Mesenchymal stem cell (in vitro differentiated cells and primary cell): ENCODE measurements around the gene MSRB1.

Source experiments
- DNase-seq: peaks from one replicate; pipeline ENCODE4 v3.0.0-alpha.2; 2013
- H2AFZ ChIP-seq: one replicate; pipeline ENCODE4 v1.6.1; 2013; ENCODE audit warnings: low read depth, mild to moderate bottlenecking, control low read depth, inconsistent platforms, low read length, moderate library complexity
- H2AK5ac ChIP-seq: 2 replicates; pipeline ENCODE4 v1.6.1; 2013; ENCODE audit warnings: low read length, moderate library complexity, mild to moderate bottlenecking, inconsistent platforms; ENCODE audit not compliant: severe bottlenecking
- H2BK120ac ChIP-seq: one replicate; pipeline ENCODE4 v1.6.1; 2013; ENCODE audit warnings: low read depth, mild to moderate bottlenecking, inconsistent platforms, low read length, moderate library complexity
- H2BK12ac ChIP-seq, 2 experiments: one replicate each; pipeline ENCODE4 v1.6.1; 2013; ENCODE audit warnings: inconsistent platforms in 2 of 2, low read length in 2 of 2, mild to moderate bottlenecking in 2 of 2, moderate library complexity in 2 of 2, control low read depth in 1 of 2
- H2BK15ac ChIP-seq: one replicate; pipeline ENCODE4 v1.6.1; 2013; ENCODE audit warnings: mild to moderate bottlenecking, low read depth, inconsistent platforms; ENCODE audit not compliant: poor library complexity, severe bottlenecking
- H2BK5ac ChIP-seq: 2 replicates; pipeline ENCODE4 v1.6.1; 2013; ENCODE audit warnings: low read depth, mild to moderate bottlenecking, low read length, control low read depth, inconsistent platforms; ENCODE audit not compliant: poor library complexity, severe bottlenecking
- H3K14ac ChIP-seq, 2 experiments: one replicate each; pipeline ENCODE4 v1.6.1; 2013; ENCODE audit warnings: inconsistent platforms in 2 of 2, low read length in 2 of 2, control low read depth in 1 of 2, mild to moderate bottlenecking in 1 of 2, moderate library complexity in 1 of 2
- H3K18ac ChIP-seq, 2 experiments: one replicate each; pipeline ENCODE4 v1.6.1; 2013; ENCODE audit warnings: inconsistent platforms in 2 of 2, low read length in 2 of 2, control low read depth in 1 of 2, low read depth in 1 of 2, mild to moderate bottlenecking in 1 of 2
- H3K23ac ChIP-seq, 2 experiments: one replicate each; pipeline ENCODE4 v1.6.1; 2013; ENCODE audit warnings: inconsistent platforms in 2 of 2, low read length in 2 of 2, mild to moderate bottlenecking in 2 of 2, moderate library complexity in 2 of 2, control low read depth in 1 of 2
- H3K27ac ChIP-seq: 2 replicates; pipeline ENCODE4 v1.5.1; 2013; ENCODE audit warnings: mild to moderate bottlenecking, moderate library complexity, low read length, control low read depth, inconsistent platforms; ENCODE audit not compliant: poor library complexity, severe bottlenecking
- H3K27me3 ChIP-seq, 2 experiments: 2 replicates each; pipeline versions ENCODE4 v1.6.1 to v1.7.0; 2013; ENCODE audit warnings: low read length in 2 of 2, mild to moderate bottlenecking in 2 of 2, moderate library complexity in 2 of 2, control low read depth in 1 of 2, inconsistent platforms in 1 of 2; ENCODE audit not compliant: control insufficient read depth in 1 of 2, insufficient read depth in 1 of 2
- H3K36me3 ChIP-seq, 2 experiments: 2 replicates each; pipeline versions ENCODE4 v1.6.1 to v1.7.0; 2013; ENCODE audit warnings: low read length in 2 of 2, control low read depth in 1 of 2, inconsistent platforms in 1 of 2, low read depth in 1 of 2, mild to moderate bottlenecking in 1 of 2; ENCODE audit not compliant: insufficient read depth in 2 of 2, control insufficient read depth in 1 of 2
- H3K4ac ChIP-seq, 2 experiments: one replicate each; pipeline ENCODE4 v1.6.1; 2013; ENCODE audit warnings: inconsistent platforms in 2 of 2, low read length in 2 of 2, mild to moderate bottlenecking in 2 of 2, moderate library complexity in 2 of 2, control low read depth in 1 of 2, low read depth in 1 of 2
- H3K4me1 ChIP-seq: 2 replicates; pipeline ENCODE4 v1.6.1; 2013; ENCODE audit warnings: low read depth, low read length, control low read depth; ENCODE audit not compliant: control insufficient read depth, insufficient read depth
- H3K4me2 ChIP-seq: 2 replicates; pipeline ENCODE4 v1.6.1; 2013; ENCODE audit warnings: low read length, mild to moderate bottlenecking, inconsistent platforms; ENCODE audit not compliant: poor library complexity, severe bottlenecking
- H3K4me3 ChIP-seq, 2 experiments: 2 replicates each; pipeline versions ENCODE4 v1.5.1 to v1.7.0; 2013; ENCODE audit warnings: low read length in 2 of 2, mild to moderate bottlenecking in 2 of 2, control low read depth in 1 of 2, low read depth in 1 of 2; ENCODE audit not compliant: insufficient read depth in 1 of 2
- H3K79me1 ChIP-seq: replicated peaks from 2 replicates; pipeline ENCODE4 v1.6.1; 2013; ENCODE audit warnings: mild to moderate bottlenecking, control low read depth, low read length, inconsistent platforms; ENCODE audit not compliant: poor library complexity, severe bottlenecking
- H3K9ac ChIP-seq: 2 replicates; pipeline ENCODE4 v1.7.0; 2013; ENCODE audit warnings: mild to moderate bottlenecking, low read length, moderate library complexity
- H3K9me3 ChIP-seq: 2 replicates; pipeline ENCODE4 v1.7.0; 2013; ENCODE audit warnings: mild to moderate bottlenecking, low read length; ENCODE audit not compliant: control insufficient read depth
- H4K8ac ChIP-seq: one replicate; pipeline ENCODE4 v1.6.1; 2013; ENCODE audit warnings: inconsistent platforms, mild to moderate bottlenecking, low read length, moderate library complexity
- H4K91ac ChIP-seq: one replicate; pipeline ENCODE4 v1.6.1; 2013; ENCODE audit warnings: mild to moderate bottlenecking, low read length, inconsistent platforms
- WGBS: methylation state at CpG from one replicate; pipeline ENCODE4 v1.1.7; 2013; ENCODE audit warnings: mixed read lengths; 5-methylcytosine and 5-hydroxymethylcytosine counted together

MSRB1 gene

GRCh38 chr16:1933097-1933661 lies 9.8 kb downstream of the MSRB1 start:
- no peaks in the 10 kb centered on the region for H3K9me3 ChIP-seq
- no peak overlapping the region for H3K4me3 ChIP-seq
- H3K79me1 ChIP-seq, result no peaks in the 10 kb centered on the region
- WGBS, result 78% methylated on average over 23 of the region's 23 CpGs
- peaks cover 0 to 24% of the 10 kb centered on the region in 2 experiments for H3K27me3 ChIP-seq
- H4K91ac ChIP-seq, result no peak overlapping the region
- peak overlapping the region in 1 of 2 experiments; percentile 18 for H3K23ac ChIP-seq
- H3K27ac ChIP-seq, result no peak overlapping the region
- peaks cover 22% of the 10 kb centered on the region for H3K4me1 ChIP-seq
- peak overlapping the region in 1 of 2 experiments; percentile 71 for H3K14ac ChIP-seq
- no peak overlapping the region for H2AK5ac ChIP-seq
- no peak for DNase-seq
- H2AFZ ChIP-seq, result no peak overlapping the region
- no peak overlapping the region for H2BK5ac ChIP-seq
- H3K4me2 ChIP-seq, result no peak overlapping the region
- H3K36me3 ChIP-seq, result peaks cover 10 to 19% of the 10 kb centered on the region in 2 experiments
- no peak overlapping the region for H4K8ac ChIP-seq
- no peak overlapping the region for H2BK15ac ChIP-seq
- no peak overlapping the region for H2BK120ac ChIP-seq
- no peak overlapping the region for H3K4ac ChIP-seq
- H3K18ac ChIP-seq, result no peak overlapping the region
- peak overlapping the region in 1 of 2 experiments; percentile 24 for H2BK12ac ChIP-seq
- no peak overlapping the region for H3K9ac ChIP-seq

GRCh38 chr16:1932050-1933028 lies 10.7 kb downstream of the MSRB1 start:
- no peak overlapping the region for H3K9ac ChIP-seq
- no peak overlapping the region for H2AFZ ChIP-seq
- no peak overlapping the region for H2AK5ac ChIP-seq
- no peak overlapping the region for H3K4ac ChIP-seq
- no peak overlapping the region for H3K4me3 ChIP-seq
- H3K4me2 ChIP-seq, result no peak overlapping the region
- no peak overlapping the region for H3K14ac ChIP-seq
- no peaks in the 10 kb centered on the region for H3K79me1 ChIP-seq
- peaks cover 4 to 12% of the 10 kb centered on the region in 2 experiments for H3K36me3 ChIP-seq
- no peak overlapping the region for H3K18ac ChIP-seq
- no peak overlapping the region for H2BK5ac ChIP-seq
- WGBS, result 82% methylated on average over 19 of the region's 19 CpGs
- H3K27me3 ChIP-seq, result peaks cover 0 to 24% of the 10 kb centered on the region in 2 experiments
- H3K23ac ChIP-seq, result peak overlapping the region in 1 of 2 experiments; percentile 56
- H2BK15ac ChIP-seq, result no peak overlapping the region
- H2BK120ac ChIP-seq, result no peak overlapping the region
- no peak overlapping the region for H3K27ac ChIP-seq
- DNase-seq, result no peak
- peaks cover 22% of the 10 kb centered on the region for H3K4me1 ChIP-seq
- no peak overlapping the region for H2BK12ac ChIP-seq
- no peaks in the 10 kb centered on the region for H3K9me3 ChIP-seq
- H4K8ac ChIP-seq, result no peak overlapping the region
- no peak overlapping the region for H4K91ac ChIP-seq

GRCh38 chr16:1930338-1930720 lies 12.7 kb downstream of the MSRB1 start:
- Histone ChIP-seq H4K8ac (peak overlapping the region; percentile 39), H3K36me3 (peaks cover 0 to under 1% of the 10 kb centered on the region in 2 experiments), H2BK5ac (no peak overlapping the region), H3K9me3 (no peaks in the 10 kb centered on the region), H3K9ac (no peak overlapping the region), H3K4ac (no peak overlapping the region), H3K4me2 (no peak overlapping the region), H3K4me3 (no peak overlapping the region), H2AFZ (no peak overlapping the region), H2AK5ac (no peak overlapping the region), H2BK120ac (no peak overlapping the region), H3K27ac (no peak overlapping the region), H3K18ac (no peak overlapping the region), H3K4me1 (peaks cover 22% of the 10 kb centered on the region), H3K27me3 (peaks cover 0 to 24% of the 10 kb centered on the region in 2 experiments), H3K23ac (no peak overlapping the region), H4K91ac (no peak overlapping the region), H2BK12ac (no peak overlapping the region), H2BK15ac (no peak overlapping the region), H3K79me1 (no peaks in the 10 kb centered on the region), H3K14ac (no peak overlapping the region)
- no peak for DNase-seq
- 92% methylated on average over 9 of the region's 10 CpGs for WGBS
